Chondrocyte (in vitro differentiated cells): ENCODE data around the gene SBK1. TPM values are rescaled to one million over a fixed set of nuclear protein-coding genes. Genes with fewer than 3 reads are reported as not detected.

Experiments
- DNase-seq: peaks from one replicate; pipeline ENCODE4 v3.0.0; 2021; ENCODE audit warnings: mixed read lengths, low spot score
- H3K27ac Mint-ChIP-seq: one replicate; pipeline ENCODE4 v1.8.0; 2021; ENCODE audit warnings: mild to moderate bottlenecking, moderate library complexity, mixed read lengths; ENCODE audit not compliant: unreplicated experiment
- H3K27me3 Mint-ChIP-seq: 2 replicates; pipeline ENCODE4 v1.8.0; 2021; ENCODE audit warnings: low read depth, mixed read lengths
- H3K36me3 Mint-ChIP-seq: 2 replicates; pipeline ENCODE4 v1.8.0; 2021; ENCODE audit warnings: low read depth, mixed read lengths
- H3K4me1 Mint-ChIP-seq: 2 replicates; pipeline ENCODE4 v1.8.0; 2021; ENCODE audit warnings: low read depth, mild to moderate bottlenecking, mixed read lengths
- H3K4me3 Mint-ChIP-seq: one replicate; pipeline ENCODE4 v1.8.0; 2021; ENCODE audit warnings: mild to moderate bottlenecking, moderate library complexity, mixed read lengths; ENCODE audit not compliant: unreplicated experiment
- H3K9me3 Mint-ChIP-seq: 2 replicates; pipeline ENCODE4 v1.8.0; 2021; ENCODE audit warnings: low read depth, mixed read lengths
- CTCF ChIP-seq: fragments of 200-600 bp; sonication (generic); IDR thresholded peaks from 2 replicates; pipeline ENCODE4 v1.5.0; 2021; ENCODE audit warnings: antibody characterized with exemption, mild to moderate bottlenecking, moderate library complexity
- total RNA-seq: library from RNA; stranded (reverse); gene quantifications from 3 replicates; pipeline ENCODE4 v1.2.1, GENCODE V29; 2021

Gene SBK1
- total RNA-seq, 1 donor from 2014 or later, result 1.5 TPM

DNA sequence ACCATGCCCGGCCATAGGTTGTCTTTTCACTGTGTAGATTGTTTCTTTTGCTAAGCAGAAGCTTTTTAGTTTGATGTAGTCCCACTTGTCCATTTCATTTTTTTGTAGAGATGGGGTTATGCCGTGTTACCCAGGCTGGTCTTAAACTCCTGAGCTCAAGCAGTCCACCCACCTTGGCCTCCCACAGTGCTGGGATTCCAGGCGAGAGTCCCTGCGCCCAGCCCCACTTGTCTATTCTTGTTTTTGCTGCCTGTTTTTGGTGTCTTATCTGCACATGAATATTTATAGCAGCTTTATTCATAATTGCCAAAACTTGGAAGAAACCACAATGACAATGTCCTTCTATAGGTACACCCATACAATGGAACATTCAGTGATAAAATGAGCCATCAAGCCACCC is 18.8 kb upstream of the SBK1 start:
- DNase-seq, result no peak
- Mint-ChIP-seq H3K4me1 (peaks cover 7% of the 10 kb centered on the region), H3K9me3 (no peaks in the 10 kb centered on the region), H3K27ac (no peak overlapping the region), H3K27me3 (peaks cover 31% of the 10 kb centered on the region), H3K36me3 (no peaks in the 10 kb centered on the region), H3K4me3 (no peak overlapping the region)
- TF ChIP-seq CTCF, result no peak

GRCh38 chr16:28274676-28275075 is 17.6 kb upstream of the SBK1 start:
- peaks cover 7% of the 10 kb centered on the region for H3K4me1 Mint-ChIP-seq
- no peak for DNase-seq
- H3K27me3 Mint-ChIP-seq, result peaks cover 31% of the 10 kb centered on the region
- H3K4me3 Mint-ChIP-seq, result no peak overlapping the region
- no peak for TF ChIP-seq CTCF
- no peak overlapping the region for H3K27ac Mint-ChIP-seq
- no peaks in the 10 kb centered on the region for H3K9me3 Mint-ChIP-seq
- no peaks in the 10 kb centered on the region for H3K36me3 Mint-ChIP-seq

DNA sequence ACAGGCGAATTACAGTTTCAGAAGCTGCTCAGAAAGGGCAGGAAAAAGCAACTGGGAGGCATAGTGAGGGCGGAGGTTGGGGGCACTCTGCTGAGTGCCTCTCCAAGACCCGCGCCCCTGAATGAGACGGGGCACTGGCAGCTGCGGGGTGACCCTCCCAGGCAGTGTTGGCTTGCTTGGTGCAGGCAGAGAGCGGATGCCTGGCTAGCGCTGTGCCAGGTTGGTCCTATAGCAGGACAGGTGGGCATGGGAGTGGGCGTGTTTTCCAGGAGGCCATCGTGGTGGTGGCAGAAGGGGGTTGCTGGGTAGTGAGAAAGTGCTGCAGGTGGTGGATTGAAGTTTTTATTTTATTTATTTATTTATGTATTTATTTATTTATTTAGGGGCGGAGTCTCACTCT is 16.0 kb upstream of the SBK1 start:
- no peaks in the 10 kb centered on the region for H3K9me3 Mint-ChIP-seq
- no peaks in the 10 kb centered on the region for H3K36me3 Mint-ChIP-seq
- peaks cover 31% of the 10 kb centered on the region for H3K27me3 Mint-ChIP-seq
- H3K4me3 Mint-ChIP-seq, result no peak overlapping the region
- H3K4me1 Mint-ChIP-seq, result peaks cover 7% of the 10 kb centered on the region
- DNase-seq, result no peak
- TF ChIP-seq CTCF, result no peak
- H3K27ac Mint-ChIP-seq, result no peak overlapping the region

- peaks cover 7% of the 10 kb centered on the region for H3K4me1 Mint-ChIP-seq
- DNase-seq, result no peak
- peak overlapping the region; percentile 36 for H3K27ac Mint-ChIP-seq
- TF ChIP-seq CTCF, result peak; percentile 99
- peak overlapping the region; percentile 74 for H3K4me3 Mint-ChIP-seq
- peaks cover 33% of the 10 kb centered on the region for H3K27me3 Mint-ChIP-seq
- H3K36me3 Mint-ChIP-seq, result no peaks in the 10 kb centered on the region
- no peaks in the 10 kb centered on the region for H3K9me3 Mint-ChIP-seq
These were observed 14.6 kb upstream of the SBK1 start for GRCh38 chr16:28277537-28278388.

DNA sequence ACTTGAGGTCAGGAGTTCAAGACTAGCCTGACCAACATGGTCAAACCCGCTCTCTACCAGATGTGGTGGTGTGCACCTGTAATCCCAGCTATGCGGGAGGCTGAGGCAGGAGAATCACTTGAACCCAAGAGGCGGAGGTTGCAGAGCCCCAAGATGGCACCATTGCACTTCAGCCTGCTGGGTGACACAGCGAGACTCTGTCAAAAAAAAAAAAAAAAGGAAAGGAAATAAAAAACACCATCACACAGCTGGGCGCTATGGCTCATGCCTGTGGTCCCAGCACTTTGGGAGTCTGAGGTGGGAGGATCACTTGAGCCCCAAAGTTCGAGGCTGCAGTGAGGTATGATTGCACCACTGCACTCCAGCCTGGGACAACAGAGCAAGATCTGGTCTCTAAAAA is 13.3 kb upstream of the SBK1 start:
- Mint-ChIP-seq H3K4me1 (peaks cover 9% of the 10 kb centered on the region), H3K27me3 (peaks cover 25% of the 10 kb centered on the region), H3K4me3 (no peak overlapping the region), H3K27ac (no peak overlapping the region), H3K9me3 (no peaks in the 10 kb centered on the region), H3K36me3 (no peaks in the 10 kb centered on the region)
- TF ChIP-seq CTCF, result no peak
- DNase-seq, result no peak
